Activated naive CD8-positive, alpha-beta T cell treated with anti-CD3 and anti-CD28 coated beads, Interleukin-2, amount 50 U/mL, for 16 hours (primary cell): ENCODE measurements around the gene CD7.
A peak's percentile ranks its signal among the peaks of the same experiment; 100 is the strongest.
"Not testable (repeated sequence)": the region's sequence is repeated elsewhere in the genome, so short reads cannot be mapped to it uniquely, and the experiment has no call there.

Source experiments
- DNase-seq: peaks from one replicate; pipeline ENCODE4 v3.0.0-alpha.2; 2020; ENCODE audit warnings: low read depth, low spot score

Gene CD7

GRCh38 chr17:82317394-82318168, at the start of gene CD7:
Gene CD7, minus strand, starts transcription at chr17:82317608. Its CDS starts 113 bp downstream, at chr17:82317495.
- DNase-seq = peak; percentile 55

DNA sequence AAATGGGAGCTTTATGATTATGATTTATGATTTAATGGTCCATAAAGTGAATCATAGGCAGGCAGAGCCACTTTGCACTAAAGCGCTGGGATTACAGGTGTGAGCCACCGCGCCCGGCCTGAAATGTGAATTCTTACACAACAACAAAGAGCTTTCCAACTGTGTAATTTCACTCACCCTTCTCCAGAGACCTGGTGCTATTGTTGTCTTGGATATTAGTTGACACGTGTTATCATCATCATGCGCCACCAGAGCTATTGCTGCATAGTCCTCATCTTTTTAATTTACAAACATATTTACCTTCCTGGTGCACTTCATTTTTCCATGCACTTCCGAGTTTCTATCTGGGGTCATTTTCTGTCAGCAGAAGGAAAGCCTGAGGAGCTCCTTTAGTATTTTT, 49.3 kb upstream of the CD7 start:
- DNase-seq = no peak

DNA sequence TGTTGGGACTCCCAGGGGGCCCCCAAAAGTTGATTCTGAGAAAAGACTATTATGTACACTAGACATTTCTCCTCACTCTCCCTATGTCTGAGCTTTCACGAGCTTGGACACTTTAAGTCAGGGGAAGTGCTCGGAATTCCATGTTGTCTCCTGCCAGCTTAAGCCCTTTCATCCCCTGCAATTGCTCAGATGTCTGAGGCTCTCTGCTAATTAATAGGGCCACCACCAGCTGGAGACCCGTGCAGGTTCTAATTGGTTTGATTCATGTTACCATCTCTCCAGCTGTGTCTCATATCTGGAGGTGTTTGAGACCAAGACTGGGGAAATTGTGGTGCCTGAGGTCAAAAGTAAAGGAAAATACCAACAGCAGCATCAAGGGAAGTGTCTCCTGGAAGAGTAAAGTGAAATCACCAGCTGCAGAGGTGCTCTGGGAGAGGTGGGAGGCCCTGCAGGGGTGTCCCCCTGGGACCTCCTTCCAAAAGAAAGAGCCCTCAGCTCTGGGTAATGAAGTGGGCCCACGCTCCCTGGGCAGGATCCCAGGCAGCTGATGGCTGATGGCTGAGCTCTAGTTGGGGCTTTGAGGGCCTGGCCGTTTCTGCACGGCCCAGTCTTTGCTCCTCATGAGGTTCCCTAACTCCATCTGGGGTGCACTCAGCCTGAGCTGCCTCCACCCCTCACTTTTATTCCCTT, 48.3 kb upstream of the CD7 start:
- no peak for DNase-seq

GRCh38 chr17:82361885-82362633, 44.7 kb upstream of the CD7 start:
- DNase-seq = no peak

DNA sequence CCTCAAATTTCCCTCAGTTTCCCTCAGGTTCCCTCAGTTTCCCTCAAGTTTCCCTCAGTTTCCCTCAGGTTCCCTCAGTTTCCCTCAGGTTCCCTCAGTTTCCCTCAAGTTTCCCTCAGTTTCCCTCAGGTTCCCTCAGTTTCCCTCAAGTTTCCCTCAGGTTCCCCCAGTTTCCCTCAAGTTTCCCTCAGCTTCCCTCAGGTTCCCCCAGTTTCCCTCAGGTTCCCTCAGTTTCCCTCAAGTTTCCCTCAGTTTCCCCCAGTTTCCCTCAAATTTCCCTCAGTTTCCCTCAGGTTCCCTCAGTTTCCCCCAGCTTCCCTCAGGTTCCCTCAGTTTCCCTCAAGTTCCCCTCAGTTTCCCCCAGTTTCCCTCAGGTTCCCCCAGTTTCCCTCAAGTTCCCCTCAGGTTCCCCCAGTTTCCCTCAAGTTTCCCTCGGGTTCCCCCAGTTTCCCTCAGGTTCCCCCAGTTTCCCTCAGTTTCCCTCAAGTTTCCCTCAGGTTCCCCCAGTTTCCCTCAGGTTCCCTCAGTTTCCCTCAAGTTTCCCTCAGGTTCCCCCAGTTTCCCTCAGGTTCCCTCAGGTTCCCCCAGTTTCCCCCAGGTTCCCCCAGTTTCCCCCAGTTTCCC, 42.2 kb upstream of the CD7 start:
- not testable (repeated sequence) for DNase-seq

DNA sequence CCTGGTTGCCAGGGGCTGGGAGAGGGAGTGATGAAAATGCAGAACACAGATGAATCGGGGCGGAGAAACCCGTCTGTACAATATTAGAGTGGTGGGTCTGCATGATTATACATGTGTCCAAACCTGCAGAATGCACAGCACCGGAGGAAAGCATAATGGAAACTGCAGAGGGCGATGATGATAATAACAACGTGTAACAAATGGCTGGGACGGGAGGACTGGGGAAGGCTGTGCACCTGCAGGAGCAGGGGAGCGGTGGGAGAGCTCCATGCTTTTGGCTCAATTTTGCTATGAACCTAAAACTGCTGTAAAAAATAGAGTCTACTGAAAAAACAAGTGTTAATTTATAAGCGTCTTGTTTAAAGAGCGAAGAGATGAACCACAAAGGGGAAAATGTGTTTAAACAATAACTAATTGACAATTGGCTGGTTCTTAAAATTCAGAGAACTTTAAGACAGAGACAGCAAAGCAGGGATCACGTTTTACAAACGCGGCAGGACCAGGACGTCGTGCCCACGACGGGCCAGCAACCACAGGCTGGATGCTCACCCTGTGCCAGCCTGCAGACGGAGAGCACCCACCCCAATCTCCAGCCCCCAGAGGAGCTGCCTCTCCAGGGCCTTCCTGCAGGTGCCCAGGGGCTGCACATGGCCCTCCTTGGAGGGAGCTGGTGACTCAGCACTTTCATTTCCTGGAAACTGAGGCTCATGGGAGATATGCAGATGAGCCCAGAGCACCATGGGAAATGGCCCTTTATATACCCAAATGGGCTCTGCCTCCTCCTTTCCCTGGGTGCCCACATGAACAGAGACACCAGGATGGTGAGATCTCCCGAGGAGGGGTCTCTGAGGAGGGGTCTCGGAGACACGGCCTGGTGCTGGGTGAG, 41.3 kb upstream of the CD7 start, which contains the start of gene TEX19:
TSS of gene TEX19 (plus strand) at position 783 of the 886 bp plus-strand sequence. CDS start 2,904 bp downstream, outside the sequence.
- DNase-seq = no peak

DNA sequence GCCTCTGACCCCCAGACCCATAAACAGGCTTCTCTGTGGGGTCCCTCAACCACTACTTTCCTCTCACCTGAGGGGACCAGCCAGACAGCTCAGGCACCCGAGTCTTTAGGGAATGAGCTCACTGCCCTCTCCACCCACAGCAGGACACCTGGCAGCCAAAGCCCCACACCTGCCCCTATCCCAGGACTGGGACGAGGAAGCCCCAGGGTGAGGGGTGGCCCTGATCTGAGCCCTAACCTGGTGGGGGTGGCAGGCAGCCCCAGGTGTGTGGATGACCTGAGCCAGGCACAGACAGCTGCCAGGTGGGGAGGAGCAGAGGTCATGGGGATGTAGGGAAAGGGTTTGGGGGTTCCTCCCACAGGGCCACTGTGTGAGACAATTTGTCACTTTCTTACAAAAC, 40.0 kb upstream of the CD7 start:
- no peak for DNase-seq

- no peak for DNase-seq
Measured at GRCh38 chr17:82356845-82357355, 39.5 kb upstream of the CD7 start.

DNA sequence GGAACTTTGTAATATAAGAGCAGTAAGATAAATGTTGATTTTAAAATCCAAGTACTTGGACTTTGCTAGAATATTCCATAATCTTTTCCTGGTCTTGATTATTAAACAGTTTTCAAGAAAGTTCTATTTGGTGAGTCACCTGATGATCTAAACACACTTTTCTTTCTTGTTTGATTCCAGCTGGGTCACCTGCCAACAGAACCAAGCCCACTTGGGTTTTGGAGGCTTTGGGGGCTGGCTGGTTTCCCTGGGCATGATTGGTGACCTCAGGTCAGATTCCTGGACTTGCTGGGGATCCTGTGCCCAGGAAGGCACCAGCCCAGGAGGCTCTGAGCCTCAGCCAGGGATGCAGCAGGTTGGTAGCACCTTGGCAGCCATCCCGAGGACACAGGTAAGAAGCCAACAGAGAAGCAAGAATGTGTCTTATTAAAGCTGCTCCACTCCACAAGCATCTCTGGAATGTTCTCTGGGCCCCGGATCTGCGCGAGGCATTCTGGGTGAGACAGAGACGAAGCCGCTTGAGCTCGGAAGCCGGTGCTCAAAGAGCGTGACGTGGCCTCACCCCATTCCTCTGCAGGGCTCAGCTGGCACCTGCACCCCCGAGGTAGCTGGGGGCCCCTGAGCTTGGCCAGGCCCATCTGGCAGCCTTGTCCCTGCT, 38.5 kb upstream of the CD7 start:
- DNase-seq = no peak

DNA sequence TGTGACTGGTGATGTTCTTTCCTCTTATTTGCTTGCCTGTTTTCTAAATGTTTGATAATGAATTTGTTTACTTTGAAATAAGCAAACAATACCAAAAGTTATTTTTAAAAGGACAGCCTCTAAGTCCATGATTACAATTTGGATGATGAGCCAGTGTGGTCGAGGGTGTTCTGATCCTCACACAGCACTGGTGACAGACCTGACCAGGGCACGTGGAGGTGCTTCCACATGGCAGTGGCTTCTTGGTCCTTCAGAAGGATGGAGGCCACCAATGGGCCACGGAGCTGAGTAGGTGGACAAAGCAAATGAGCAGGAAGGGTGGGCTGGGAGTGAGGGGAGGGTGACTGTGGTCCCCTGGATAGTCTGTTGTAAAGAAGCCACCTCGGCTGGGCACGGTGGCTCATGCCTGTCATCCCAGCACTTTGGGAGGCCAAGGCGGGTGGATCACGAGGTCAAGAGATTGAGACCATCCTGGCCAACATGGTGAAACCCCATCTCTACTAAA, 37.4 kb upstream of the CD7 start:
- DNase-seq = no peak

DNA sequence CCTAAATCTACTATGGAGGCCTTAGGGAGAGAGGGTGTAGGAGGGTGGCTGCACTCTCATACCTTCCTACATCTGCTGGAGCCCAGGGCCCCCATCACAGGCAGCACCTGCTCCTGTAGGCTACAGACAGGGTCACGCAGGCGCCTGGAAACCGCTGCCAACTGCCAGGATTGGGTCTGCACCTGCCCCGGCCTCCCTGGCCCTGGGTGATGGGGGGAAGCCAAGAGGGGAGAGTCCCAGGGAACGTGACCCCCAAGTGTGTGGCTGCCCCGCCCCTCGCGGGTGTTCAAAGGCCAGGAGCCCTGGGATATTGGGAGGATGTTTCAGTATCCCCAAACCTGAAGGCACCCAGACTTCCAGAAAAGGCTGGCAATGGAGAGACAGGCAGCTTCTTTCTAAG, 36.1 kb upstream of the CD7 start:
- DNase-seq = no peak

- DNase-seq = peak; percentile 60
Measured at GRCh38 chr17:82351713-82352488, 34.5 kb upstream of the CD7 start.

- no peak for DNase-seq
Measured at GRCh38 chr17:82351254-82351712, 33.9 kb upstream of the CD7 start.

DNA sequence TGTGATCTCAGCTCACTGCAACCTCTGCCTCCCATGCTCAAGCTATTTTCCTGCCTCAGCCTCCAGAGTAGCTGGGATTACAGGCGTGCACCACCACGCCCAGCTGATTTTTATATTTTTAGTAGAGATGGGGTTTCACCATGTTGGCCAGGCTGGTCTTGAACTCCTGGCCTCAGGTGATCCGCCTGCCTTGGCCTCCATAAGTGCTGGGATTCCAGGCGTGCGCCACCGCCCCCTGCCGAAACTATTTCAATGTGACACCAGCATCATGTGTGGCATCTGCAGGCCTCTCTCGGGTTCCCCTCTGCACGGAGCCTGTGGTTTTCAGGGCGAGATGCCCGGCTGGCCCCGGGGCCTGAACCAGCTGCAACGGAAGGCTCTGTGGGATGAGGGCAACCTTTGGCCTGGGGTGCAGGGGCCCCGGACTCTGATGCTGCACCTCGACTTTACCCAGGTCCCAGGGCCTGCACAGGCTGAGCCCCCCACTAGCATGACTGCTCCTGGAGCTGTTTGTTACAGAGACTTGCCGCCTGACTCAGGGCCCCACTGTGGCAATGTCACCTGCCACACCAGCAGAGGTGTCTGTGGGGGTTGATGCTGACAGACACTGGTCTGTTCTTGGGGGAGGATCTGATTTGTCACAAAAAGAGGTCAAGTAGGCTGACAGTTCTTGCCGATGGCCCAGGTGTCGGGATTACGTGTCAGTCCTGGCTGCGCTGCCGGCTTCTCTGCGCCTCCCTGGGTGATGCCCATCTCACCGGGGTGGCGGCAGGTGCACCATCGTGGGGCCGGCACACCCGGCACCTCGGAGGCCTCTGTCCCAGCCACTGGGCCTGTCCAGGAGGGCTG, 33.0 kb upstream of the CD7 start:
- DNase-seq = no peak

DNA sequence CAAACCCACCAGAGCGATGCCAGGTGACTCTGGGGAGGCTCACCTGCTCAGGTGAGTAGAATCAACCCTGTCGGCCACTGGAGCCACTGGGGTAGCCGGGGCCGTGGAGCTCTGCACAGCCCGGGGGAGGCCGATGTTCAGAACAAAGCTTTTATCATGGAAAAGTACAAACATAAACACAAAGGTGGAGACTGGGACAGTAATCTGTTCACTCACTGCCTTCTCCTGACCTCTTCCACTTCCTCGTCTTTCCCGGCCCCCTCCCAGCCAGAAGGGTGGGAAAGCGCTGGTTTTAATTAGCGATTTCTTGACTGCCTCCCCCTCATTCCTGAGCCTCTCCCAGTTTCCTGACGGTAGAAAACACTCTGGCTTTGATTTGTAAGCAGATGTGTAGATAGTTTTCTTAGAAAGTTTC, 31.9 kb upstream of the CD7 start:
- DNase-seq = no peak

DNA sequence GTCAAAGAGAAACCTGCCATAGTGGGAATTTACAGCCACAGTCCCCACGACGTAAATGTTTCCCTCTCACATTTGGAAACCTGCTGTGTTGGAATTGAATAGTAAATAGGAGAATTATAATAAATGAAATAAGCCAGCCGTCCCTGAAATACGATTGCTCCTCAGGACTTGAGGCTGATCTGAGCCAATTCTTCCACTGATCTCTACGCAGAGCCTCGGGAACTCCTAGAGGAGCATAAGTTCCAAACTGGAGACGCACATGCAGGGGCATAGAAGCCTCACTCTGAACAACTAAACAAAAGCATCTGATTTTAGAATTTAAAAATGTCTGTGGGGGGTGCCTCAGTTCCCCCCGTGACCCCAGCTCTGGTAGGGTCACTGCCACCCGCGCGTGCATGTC, 31.5 kb upstream of the CD7 start:
- no peak for DNase-seq

DNA sequence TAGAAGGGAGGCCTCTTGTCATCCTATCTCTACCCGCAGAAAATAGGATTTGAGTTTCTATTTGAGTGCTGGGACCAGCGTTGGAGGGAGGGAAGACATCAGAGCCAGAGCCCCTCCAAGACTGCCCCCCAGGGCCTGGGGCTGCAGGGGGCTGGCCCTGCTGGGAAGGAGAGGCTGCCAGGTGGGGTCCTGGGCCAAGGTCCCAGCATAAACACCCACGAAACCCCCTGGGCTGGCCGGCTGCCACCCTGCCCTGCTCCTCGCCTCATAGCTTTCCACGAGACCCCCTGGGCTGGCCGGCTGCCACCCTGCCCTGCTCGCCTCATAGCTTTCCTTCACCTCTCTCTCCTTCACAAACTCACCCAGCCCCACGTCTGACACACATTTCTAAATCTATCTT, 31.0 kb upstream of the CD7 start:
- no peak for DNase-seq

DNA sequence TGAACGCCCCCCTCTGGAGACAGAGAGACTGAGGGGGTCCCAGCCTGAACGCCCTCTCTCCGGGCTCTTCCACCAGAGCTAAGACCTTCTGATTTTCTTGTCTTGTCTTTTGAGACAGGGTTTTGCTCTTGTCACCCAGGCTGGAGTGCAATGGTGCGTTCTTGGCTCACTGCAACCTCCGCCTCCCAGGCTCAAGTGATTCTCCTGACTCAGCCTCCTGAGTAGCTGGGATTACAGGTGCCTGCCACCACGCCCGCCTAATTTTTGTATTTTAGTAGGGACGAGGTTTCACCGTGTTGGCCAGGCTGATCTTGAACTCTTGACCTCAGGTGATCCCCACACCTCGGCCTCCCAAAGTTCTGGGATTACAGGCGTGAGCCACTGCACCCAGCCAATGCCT, 30.6 kb upstream of the CD7 start:
- DNase-seq = not testable (repeated sequence)
